Right lobe of liver (tissue), 6 donors: Measurements from ENCODE around the gene DCDC1. TPM values are rescaled to one million over a fixed set of nuclear protein-coding genes. Genes with fewer than 3 reads are reported as not detected.
A peak's percentile ranks its signal among the peaks of the same experiment; 100 is the strongest.

Source experiments
- ATAC-seq, 4 donors: fragments of 200-7000 bp; cut with Tn5 transposase; one replicate each; pipeline ENCODE4 v1.9.1; 2020; ENCODE audit warnings: mild to moderate bottlenecking in 4 of 4, moderate library complexity in 4 of 4
- DNase-seq, 3 donors: peaks; one replicate each; pipeline ENCODE4 v3.0.0-alpha.2; 2020
- H3K27ac ChIP-seq, 3 donors: fragments of 200-600 bp; one replicate each; pipeline ENCODE4 v1.8.0; 2022
- H3K27me3 ChIP-seq, 2 donors: fragments of 200-600 bp; one replicate each; pipeline ENCODE4 v1.8.0; 2022
- H3K36me3 ChIP-seq, 4 donors: fragments of 200-600 bp; sonication (generic) in 1 of 4; one replicate each; pipeline versions ENCODE4 v1.5.1 to v1.8.0; 2017 to 2022; ENCODE audit warnings: control low read depth in 1 of 4
- H3K4me1 ChIP-seq, 4 donors: fragments of 200-600 bp; sonication (generic) in 1 of 4; one replicate each; pipeline versions ENCODE4 v1.5.1 to v1.8.0; 2017 to 2022; ENCODE audit warnings: control low read depth in 1 of 4
- H3K4me3 ChIP-seq, 3 donors: fragments of 200-600 bp; one replicate each; pipeline ENCODE4 v1.8.0; 2022
- H3K9me3 ChIP-seq, 4 donors: fragments of 200-600 bp; sonication (generic) in 1 of 4; one replicate each; pipeline versions ENCODE4 v1.5.1 to v1.8.0; 2017 to 2022; ENCODE audit warnings: control low read depth in 1 of 4
- CTCF ChIP-seq, 4 donors: fragments of 200-600 bp in 3 of 4; fragments of 450-650 bp in 1 of 4; IDR thresholded peaks; one replicate each; pipeline versions ENCODE4 v1.5.1 to v1.8.0; 2016 to 2022; ENCODE audit warnings: antibody characterized with exemption in 4 of 4, mild to moderate bottlenecking in 2 of 4
- POLR2A ChIP-seq: fragments of 450-650 bp; IDR thresholded peaks from one replicate; pipeline ENCODE4 v1.6.1; 2017; ENCODE audit warnings: antibody characterized with exemption, mild to moderate bottlenecking
- WGBS: methylation state at CpG from one replicate; pipeline ENCODE4 v1.1.6; 2018; ENCODE audit warnings: low coverage, low lambda C conversion rate; ENCODE audit not compliant: insufficient coverage; ENCODE audit errors: missing lambda C conversion rate; 5-methylcytosine and 5-hydroxymethylcytosine counted together
- intact Hi-C, 2 donors: fragments of 100-400 bp; cut with DNase I; formaldehyde crosslinking; loops; one replicate each; pipeline versions ENCODE4 v1.11.2 to v1.14.1; 2022
- total RNA-seq, 6 experiments: library from RNA; depleted of rRNA in 2 of 6; stranded (reverse); fragments of >200 nt in 2 of 6; fragmentation: NEBNext Ultra II Directional in 3 of 6; extraction: Animal tissue kit (Norgen Biotek cat#: 25700) in 3 of 6; gene quantifications; one replicate each; pipeline versions ENCODE4 v1.1.0 to v1.2.4, GENCODE V29; 2016 to 2023
- donor health status: DM: no; HTN: yes; CAD: no.
- donor health status: DM: no; HTN: no; CAD: no.
- donor health status: DM: no; HTN: no; CAD: no.
- donor health status: DM: no; HTN: yes; CAD: no.
- donor health status: DM: no; HTN: yes; CAD: no.

DCDC1 gene
- total RNA-seq, 6 experiments from 2014 or later: 1.9 to 4.8 (median 2.6) TPM

- no peak overlapping the region for H3K27ac ChIP-seq
- no peaks in the 10 kb centered on the region for H3K36me3 ChIP-seq
- H3K4me1 ChIP-seq: no peaks in the 10 kb centered on the region
- DNase-seq (no peak), ATAC-seq (no peak)
- intact Hi-C loops: loop anchor here in 1 of 2 donors (5.0 kb wide), 1 partner anchor 512 kb away; no protein-coding TSS in a partner anchor
- H3K9me3 ChIP-seq: no peaks in the 10 kb centered on the region
- TF ChIP-seq CTCF (IDR thresholded peaks at IDR 0.05) (no peak), POLR2A (no peak)
- H3K4me3 ChIP-seq: no peak overlapping the region
- 74% methylated on average over 3 of the region's 3 CpGs for WGBS
- no peaks in the 10 kb centered on the region for H3K27me3 ChIP-seq
Observed at GRCh38 chr11:30859669-30860068, 509.9 kb downstream of the DCDC1 start.

GRCh38 chr11:30855383-30856006 is 514.0 kb downstream of the DCDC1 start:
- no peak for DNase-seq

GRCh38 chr11:30853439-30853838 is 516.1 kb downstream of the DCDC1 start:
- no peak for TF ChIP-seq POLR2A
- no peak for TF ChIP-seq CTCF (IDR thresholded peaks at IDR 0.05)
- Histone ChIP-seq H3K27ac (no peak overlapping the region), H3K4me3 (no peak overlapping the region), H3K27me3 (no peaks in the 10 kb centered on the region), H3K4me1 (no peaks in the 10 kb centered on the region), H3K9me3 (no peaks in the 10 kb centered on the region), H3K36me3 (no peaks in the 10 kb centered on the region)
- DNase-seq (no peak), ATAC-seq (no peak)
- intact Hi-C loops: no loop called here

More at GRCh38 chr11:30855383-30856006, 514.0 kb downstream of the DCDC1 start:
- no peaks in the 10 kb centered on the region for H3K27me3 ChIP-seq
- no peaks in the 10 kb centered on the region for H3K9me3 ChIP-seq
- no peak overlapping the region for H3K27ac ChIP-seq
- TF ChIP-seq POLR2A (no peak), CTCF (IDR thresholded peaks at IDR 0.05) (peak; percentile 47 to 57 (median 52))
- H3K4me1 ChIP-seq: no peaks in the 10 kb centered on the region
- H3K4me3 ChIP-seq: no peak overlapping the region
- 45% methylated on average over 5 of the region's 5 CpGs for WGBS
- intact Hi-C loops: loop anchor here in 1 of 2 donors (5.0 kb wide), 1 partner anchor 508 kb away; no protein-coding TSS in a partner anchor
- H3K36me3 ChIP-seq: no peaks in the 10 kb centered on the region
- ATAC-seq: peak; percentile 54 to 61 (median 60)

- ATAC-seq (no peak), DNase-seq (no peak)
- Histone ChIP-seq H3K27ac (no peak overlapping the region), H3K4me3 (no peak overlapping the region), H3K4me1 (no peaks in the 10 kb centered on the region), H3K36me3 (no peaks in the 10 kb centered on the region), H3K9me3 (no peaks in the 10 kb centered on the region), H3K27me3 (no peaks in the 10 kb centered on the region)
- intact Hi-C loops: no loop called here
- TF ChIP-seq POLR2A: no peak
- no peak for TF ChIP-seq CTCF (IDR thresholded peaks at IDR 0.05)
- WGBS: 86% methylated on average over 4 of the region's 4 CpGs
Observed at GRCh38 chr11:30852645-30853044, 516.9 kb downstream of the DCDC1 start.

GRCh38 chr11:30852091-30852490 is 517.4 kb downstream of the DCDC1 start:
- H3K27ac ChIP-seq: no peak overlapping the region
- H3K4me1 ChIP-seq: no peaks in the 10 kb centered on the region
- TF ChIP-seq POLR2A (no peak), CTCF (IDR thresholded peaks at IDR 0.05) (no peak)
- peaks cover 0 to 1% (median 0%) of the 10 kb centered on the region in 4 donors for H3K9me3 ChIP-seq
- H3K27me3 ChIP-seq: no peaks in the 10 kb centered on the region
- H3K4me3 ChIP-seq: no peak overlapping the region
- no peak for ATAC-seq
- intact Hi-C loops: no loop called here
- 78% methylated on average over 1 of the region's 1 CpG for WGBS
- no peak for DNase-seq
- H3K36me3 ChIP-seq: no peaks in the 10 kb centered on the region
